ENCODE measurements around the gene PCGF5.

DNA sequence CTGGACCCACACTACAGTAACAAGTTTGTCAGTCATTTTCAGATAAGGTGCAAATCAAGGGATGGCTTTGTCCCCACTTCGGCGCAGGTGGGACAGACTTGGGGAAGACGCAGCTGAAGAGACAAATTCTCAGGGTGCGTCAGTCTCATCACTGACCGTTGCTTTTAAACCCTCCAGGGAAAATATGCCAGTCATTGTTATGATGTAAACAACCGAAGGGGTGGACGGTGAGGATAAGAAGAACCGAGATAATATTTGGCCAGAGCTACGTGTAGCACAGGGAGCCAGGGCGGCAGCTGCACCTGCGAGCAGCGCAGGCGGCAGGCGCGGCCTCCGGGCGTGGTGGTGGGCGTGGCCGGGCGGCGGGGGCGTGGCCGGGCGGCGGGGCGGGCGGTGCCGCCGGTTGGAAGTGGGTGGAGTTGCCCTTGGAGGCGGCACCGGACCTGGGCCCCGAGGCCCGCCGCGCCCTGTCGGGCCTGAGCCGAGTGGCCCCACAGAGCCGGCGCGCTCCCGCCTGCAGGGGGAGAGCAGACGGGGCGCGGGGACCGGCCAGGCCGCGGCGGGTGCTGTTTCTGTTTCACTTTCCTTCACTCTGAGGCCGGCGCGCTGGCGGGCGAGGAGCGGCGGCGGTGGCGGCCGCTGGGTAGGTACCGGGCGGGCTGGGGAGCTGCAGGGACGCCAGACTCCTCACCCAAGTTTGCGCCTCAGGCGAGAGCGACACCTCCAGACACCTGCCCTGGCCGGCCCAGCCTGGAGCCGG, at the start of gene PCGF5:
- TF ChIP-seq, protein P1, sequence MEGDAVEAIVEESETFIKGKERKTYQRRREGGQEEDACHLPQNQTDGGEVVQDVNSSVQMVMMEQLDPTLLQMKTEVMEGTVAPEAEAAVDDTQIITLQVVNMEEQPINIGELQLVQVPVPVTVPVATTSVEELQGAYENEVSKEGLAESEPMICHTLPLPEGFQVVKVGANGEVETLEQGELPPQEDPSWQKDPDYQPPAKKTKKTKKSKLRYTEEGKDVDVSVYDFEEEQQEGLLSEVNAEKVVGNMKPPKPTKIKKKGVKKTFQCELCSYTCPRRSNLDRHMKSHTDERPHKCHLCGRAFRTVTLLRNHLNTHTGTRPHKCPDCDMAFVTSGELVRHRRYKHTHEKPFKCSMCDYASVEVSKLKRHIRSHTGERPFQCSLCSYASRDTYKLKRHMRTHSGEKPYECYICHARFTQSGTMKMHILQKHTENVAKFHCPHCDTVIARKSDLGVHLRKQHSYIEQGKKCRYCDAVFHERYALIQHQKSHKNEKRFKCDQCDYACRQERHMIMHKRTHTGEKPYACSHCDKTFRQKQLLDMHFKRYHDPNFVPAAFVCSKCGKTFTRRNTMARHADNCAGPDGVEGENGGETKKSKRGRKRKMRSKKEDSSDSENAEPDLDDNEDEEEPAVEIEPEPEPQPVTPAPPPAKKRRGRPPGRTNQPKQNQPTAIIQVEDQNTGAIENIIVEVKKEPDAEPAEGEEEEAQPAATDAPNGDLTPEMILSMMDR (IDR thresholded peaks at IDR 0.05; ENCODE audit: low read depth, low read length, poor library complexity, severe bottlenecking), result peak; percentile 18
- no peak for TF ChIP-seq EZH2phosphoT487 (IDR thresholded peaks at IDR 0.05; ENCODE audit: borderline replicate concordance, low read length)

All from DOHH2 (cell line).